ENCODE results near the gene SLC38A10. TPM values are rescaled to one million over a fixed set of nuclear protein-coding genes. Genes with fewer than 3 reads are reported as not detected.

The SLC38A10 gene
- total and polyA plus RNA-seq, 10 of the 15 experiments (the other 5 are each of a cell fraction or from before 2014, with no cell fraction given), result 0.52 to 67.9 (median 22.1) TPM

GRCh38 chr17:81199482-81199830, 95.7 kb downstream of the SLC38A10 start:
- RAD21 ChIA-PET (ENCODE audit: unreplicated experiment), result no interaction called here
- no peaks in the 10 kb centered on the region for H4K20me1 ChIP-seq (ENCODE audit: control insufficient read depth, insufficient read depth)
- no peak for FAIRE-seq

More at GRCh38 chr17:81199482-81199830, 95.7 kb downstream of the SLC38A10 start:
- no TSS peak for BruUV-seq (replicated peaks)
- WGBS (ENCODE audit: insufficient coverage, insufficient replicate concordance, low lambda C conversion rate, missing lambda C conversion rate), result 83% methylated on average over 18 of the region's 18 CpGs
- Histone ChIP-seq H3K79me2 (ENCODE audit: control insufficient read depth, insufficient read depth, low read length) (no peaks in the 10 kb centered on the region), H3K4me1 (ENCODE audit: control insufficient read depth, insufficient read depth, low read length) (no peaks in the 10 kb centered on the region), H3K27ac (ENCODE audit: control insufficient read depth, insufficient read depth) (no peak overlapping the region), H3K36me3 (ENCODE audit: control insufficient read depth in 2 of 2, insufficient read depth in 2 of 2, low read length in 1 of 2) (peaks cover 4 to 7% of the 10 kb centered on the region in 2 experiments; a peak in 2 of 4 replicates), H3K9me3 (replicated peaks; ENCODE audit: control insufficient read depth, insufficient read depth, low read length) (no peaks in the 10 kb centered on the region), H3K4me3 (no peak overlapping the region), H3K27me3 (replicated peaks in 1 of 2; ENCODE audit: control insufficient read depth in 2 of 2, insufficient read depth in 2 of 2, low read length in 1 of 2) (no peaks in the 10 kb centered on the region), H2AFZ (ENCODE audit: control insufficient read depth, low read depth, low read length) (no peak overlapping the region), H3K4me2 (ENCODE audit: control insufficient read depth, insufficient read depth) (no peak overlapping the region), H3K9ac (ENCODE audit: control insufficient read depth, insufficient read depth, low read length) (no peak overlapping the region)
- POLR2A ChIA-PET, result no interaction called here
- SMC1A ChIA-PET (ENCODE audit: uncharacterized antibody, unreplicated experiment), result no interaction called here
- TF ChIP-seq HDAC2 (IDR thresholded peaks at IDR 0.05), result no peak
- TF ChIP-seq NR2C1 (IDR thresholded peaks at IDR 0.05), result no peak
- TF ChIP-seq STAT1 (conservative IDR thresholded peaks at IDR 0.05), result no peak
- no peak for TF ChIP-seq SMAD5 (IDR thresholded peaks at IDR 0.05; ENCODE audit: low read depth)
- TF ChIP-seq SREBF2 (IDR thresholded peaks at IDR 0.05; ENCODE audit: low read length), result no peak
- no peak for TF ChIP-seq FOS (IDR thresholded peaks at IDR 0.05; ENCODE audit: borderline replicate concordance, extremely low read depth, insufficient read length)
- TF ChIP-seq LARP7 (IDR thresholded peaks at IDR 0.05), result no peak
- no peak for TF ChIP-seq REST (IDR thresholded peaks at IDR 0.05; ENCODE audit: low read depth, low read length)
- TF ChIP-seq NBN (IDR thresholded peaks at IDR 0.05), result no peak
- intact Hi-C loops (cut with micrococcal nuclease; ENCODE audit: unreplicated experiment), result no loop called here
- DNase-seq (ENCODE audit: low read depth, low spot score) (no peak), ATAC-seq (no peak)
- CTCF ChIA-PET, result no interaction called here
- in situ Hi-C loops (cut with MboI), result no loop called here
